HepG2 (cell line): Measurements from ENCODE around the gene FCN3. TPM values are rescaled to one million over a fixed set of nuclear protein-coding genes. Genes with fewer than 3 reads are reported as not detected.

Experiments
- ARNT2 ChIP-seq: sonication (generic); formaldehyde crosslinking; IDR thresholded peaks from 2 replicates; pipeline ENCODE4 v1.8.0; 2022; ENCODE audit warnings: mild to moderate bottlenecking, low read depth, missing genetic modification reagents, moderate library complexity
- CBX1 ChIP-seq: IDR thresholded peaks from one replicate; pipeline ENCODE4 v1.6.1; 2016; ENCODE audit warnings: antibody characterized with exemption, low read depth
- DNMT3B ChIP-seq: conservative IDR thresholded peaks from 2 replicates; pipeline ENCODE4 v1.6.1; 2016; ENCODE audit warnings: missing biosample characterization, control low read depth
- GATAD2A ChIP-seq: IDR thresholded peaks from 2 replicates; pipeline ENCODE4 v1.6.1; 2016
- MATR3 ChIP-seq: sonication (generic); formaldehyde crosslinking; IDR thresholded peaks from 2 replicates; pipeline ENCODE4 v1.4.0; 2020; ENCODE audit warnings: missing genetic modification reagents
- MBNL3 ChIP-seq: fragments of 250-450 bp; sonication (Bioruptor Pico); conservative IDR thresholded peaks from 2 replicates; pipeline ENCODE4 v1.8.0; 2022; ENCODE audit warnings: mild to moderate bottlenecking, inconsistent platforms
- MTA3 ChIP-seq: sonication (generic); formaldehyde crosslinking; IDR thresholded peaks from 2 replicates; pipeline ENCODE4 v1.4.0; 2020; ENCODE audit warnings: missing genetic modification reagents
- NFIB ChIP-seq: sonication (generic); formaldehyde crosslinking; IDR thresholded peaks from 2 replicates; pipeline ENCODE4 v1.9.0; 2021; ENCODE audit warnings: missing genetic modification reagents, mild to moderate bottlenecking, borderline replicate concordance
- RBM39 ChIP-seq: fragments of 200-400 bp; formaldehyde crosslinking; IDR thresholded peaks from one replicate; pipeline ENCODE4 v1.6.1; 2018; ENCODE audit warnings: antibody characterized with exemption, mild to moderate bottlenecking, low read depth, low read length; ENCODE audit not compliant: poor library complexity, severe bottlenecking
- RELA ChIP-seq: sonication (generic); formaldehyde crosslinking; IDR thresholded peaks from 2 replicates; pipeline ENCODE4 v1.4.0; 2020; ENCODE audit warnings: missing genetic modification reagents
- RNF2 ChIP-seq: fragments of 450-650 bp; conservative IDR thresholded peaks from 2 replicates; pipeline ENCODE4 v1.6.1; 2016; ENCODE audit warnings: low read depth
- SRF ChIP-seq: IDR thresholded peaks from 2 replicates; pipeline ENCODE4 v1.6.1; 2011; ENCODE audit warnings: mild to moderate bottlenecking, low read depth, low read length, moderate library complexity
- TCF7L2 ChIP-seq: IDR thresholded peaks from 2 replicates; pipeline ENCODE4 v1.6.1; 2011; ENCODE audit warnings: mild to moderate bottlenecking, low read depth, low read length, moderate library complexity
- TFAP4 ChIP-seq: sonication (generic); IDR thresholded peaks from 2 replicates; pipeline ENCODE4 v1.6.1; 2016; ENCODE audit warnings: low read depth, borderline replicate concordance
- YY1 ChIP-seq: IDR thresholded peaks from 2 replicates; pipeline ENCODE4 v1.6.1; 2011; ENCODE audit warnings: low read length, low read depth, moderate library complexity, mild to moderate bottlenecking; ENCODE audit not compliant: insufficient read depth, insufficient replicate concordance
- ZNF20 ChIP-seq: sonication (generic); formaldehyde crosslinking; IDR thresholded peaks from 2 replicates; pipeline ENCODE4 v1.4.0; 2020; ENCODE audit warnings: mild to moderate bottlenecking, moderate library complexity, missing genetic modification reagents
- ZNF232 ChIP-seq: sonication (generic); formaldehyde crosslinking; IDR thresholded peaks from 2 replicates; pipeline ENCODE4 v1.4.0; 2020; ENCODE audit warnings: missing genetic modification reagents, borderline replicate concordance
- ZNF263 ChIP-seq: sonication (generic); formaldehyde crosslinking; IDR thresholded peaks from 2 replicates; pipeline ENCODE4 v1.4.0; 2020; ENCODE audit warnings: missing genetic modification reagents
- ZNF296 ChIP-seq: sonication (generic); formaldehyde crosslinking; conservative IDR thresholded peaks from 2 replicates; pipeline ENCODE4 v1.5.0; 2020; ENCODE audit warnings: mild to moderate bottlenecking, missing genetic modification reagents
- ZNF367 ChIP-seq: sonication (generic); formaldehyde crosslinking; IDR thresholded peaks from 2 replicates; pipeline ENCODE4 v1.4.0; 2020; ENCODE audit warnings: missing genetic modification reagents, borderline replicate concordance
- ZNF501 ChIP-seq: sonication (generic); formaldehyde crosslinking; IDR thresholded peaks from 2 replicates; pipeline ENCODE4 v1.5.1; 2020; ENCODE audit warnings: mild to moderate bottlenecking, moderate library complexity, missing genetic modification reagents
- ZNF556 ChIP-seq: sonication (generic); formaldehyde crosslinking; IDR thresholded peaks from 2 replicates; pipeline ENCODE4 v1.4.0; 2020; ENCODE audit warnings: mild to moderate bottlenecking, missing genetic modification reagents, borderline replicate concordance
- ZNF616 ChIP-seq: sonication (generic); formaldehyde crosslinking; IDR thresholded peaks from 2 replicates; pipeline ENCODE4 v1.5.0; 2020; ENCODE audit warnings: low read depth, mild to moderate bottlenecking, missing genetic modification reagents
- ZNF782 ChIP-seq: sonication (generic); formaldehyde crosslinking; IDR thresholded peaks from 2 replicates; pipeline ENCODE4 v1.4.0; 2020; ENCODE audit warnings: missing genetic modification reagents, mild to moderate bottlenecking, borderline replicate concordance
- ZNF83 ChIP-seq: sonication (generic); formaldehyde crosslinking; IDR thresholded peaks from 2 replicates; pipeline ENCODE4 v1.4.0; 2020; ENCODE audit warnings: missing genetic modification reagents, mild to moderate bottlenecking, borderline replicate concordance
- ZSCAN31 ChIP-seq: sonication (generic); formaldehyde crosslinking; IDR thresholded peaks from 2 replicates; pipeline ENCODE4 v1.5.0; 2020; ENCODE audit warnings: low read depth, mild to moderate bottlenecking, missing genetic modification reagents
- polyA plus RNA-seq, 8 experiments: library from polyadenylated mRNA; depleted of rRNA in 3 of 8; stranded (reverse) in 7 of 8; unstranded in 1 of 8; fragments of >200 nt; fragmentation: Illumina TruSeq in 4 of 8; extraction: Trizol in 4 of 8; gene quantifications; 2 replicates each; pipeline versions ENCODE4 v1.2.1 to v1.2.3, GENCODE V29; 2011 to 2016; ENCODE audit warnings: low read depth in 4 of 8, missing spikeins in 1 of 8, mixed read lengths in 1 of 8; ENCODE audit not compliant: insufficient read depth in 1 of 8
- total RNA-seq, 5 experiments: library from RNA; depleted of rRNA; stranded (reverse); fragments of >200 nt; fragmentation: Illumina TruSeq; extraction: Trizol; gene quantifications; 2 replicates each; pipeline ENCODE4 v1.2.3, GENCODE V29; 2016; ENCODE audit warnings: low read depth in 1 of 5
- TF ChIP-seq, protein P1 (sequence below): sonication (generic); formaldehyde crosslinking; conservative IDR thresholded peaks from 2 replicates; pipeline ENCODE4 v1.4.0; 2020; ENCODE audit warnings: missing genetic modification reagents
- TF ChIP-seq, protein P2 (sequence below): sonication (generic); formaldehyde crosslinking; conservative IDR thresholded peaks from 2 replicates; pipeline ENCODE4 v1.8.0; 2022; ENCODE audit warnings: missing genetic modification reagents

Gene FCN3
- total and polyA plus RNA-seq, 2 of the 13 experiments (the other 11 are each of a cell fraction or from before 2014, with no cell fraction given), result not detected

DNA sequence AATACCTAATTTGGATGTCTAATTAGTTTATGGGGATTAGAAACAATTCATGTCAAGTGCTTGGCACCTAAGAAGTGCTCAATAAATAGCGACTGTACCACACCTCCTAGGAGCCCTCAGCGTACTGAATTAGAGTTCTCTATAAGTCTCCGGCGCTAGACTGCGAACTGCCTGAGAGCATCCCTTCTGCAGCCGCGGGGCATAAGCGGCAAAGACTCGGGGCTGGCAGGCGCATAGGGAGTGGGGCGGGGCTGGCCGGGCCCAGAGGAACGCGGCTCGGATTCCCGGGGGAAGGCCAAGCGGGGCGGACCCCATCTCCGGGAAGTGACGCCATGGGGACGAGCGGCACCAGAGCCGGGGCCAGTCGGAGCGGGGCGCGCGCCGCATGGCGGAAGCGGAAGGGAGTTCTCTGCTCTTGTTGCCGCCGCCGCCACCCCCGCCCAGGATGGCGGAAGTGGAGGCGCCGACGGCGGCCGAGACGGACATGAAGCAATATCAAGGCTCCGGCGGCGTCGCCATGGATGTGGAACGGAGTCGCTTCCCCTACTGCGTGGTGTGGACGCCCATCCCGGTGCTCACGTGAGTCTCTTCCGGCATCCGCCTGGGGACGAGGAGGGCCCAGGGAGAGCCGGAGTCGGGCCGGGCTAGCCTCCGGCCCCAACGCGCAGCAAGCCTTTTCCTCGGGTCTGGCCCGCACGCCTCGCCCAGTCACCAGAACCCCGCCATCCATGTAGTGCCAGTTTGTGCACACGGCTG lies 52.6 kb downstream of the FCN3 start, which contains the start of gene TMEM222 (continued):
- TF ChIP-seq ZNF263 (CRISPR knock-in tag) (peak; percentile 40; the same call in 1 of the 2 replicates), DNMT3B (no peak), ZNF367 (no peak), SRF (peak; percentile 35; the same call in 1 of the 2 replicates), ZNF232 (no peak), ZNF782 (CRISPR knock-in tag) (peak; percentile 83; the same call in 1 of the 2 replicates), ZNF501 (peak; percentile 93), MTA3 (CRISPR knock-in tag) (no peak), RNF2 (peak; percentile 41; the same call in 1 of the 2 replicates), ZNF616 (CRISPR knock-in tag) (0 out of 2 replicates have a peak, but pooled peaks have one; percentile 38), NFIB (CRISPR knock-in tag) (0 out of 2 replicates have a peak, but pooled peaks have one; percentile 27), ZNF296 (CRISPR knock-in tag) (no peak), RELA (CRISPR knock-in tag) (no peak), ARNT2 (CRISPR knock-in tag) (peak; percentile 93), ZNF20 (CRISPR knock-in tag) (no peak), CBX1 (peak; percentile 76), TCF7L2 (no peak), GATAD2A (CRISPR knock-in tag) (peak; percentile 64), ZNF83 (CRISPR knock-in tag) (no peak), TFAP4 (peak; percentile 65; the same call in 1 of the 2 replicates), MATR3 (no peak), RBM39 (peak; percentile 43), MBNL3 (CRISPR knock-in tag) (no peak), ZNF556 (CRISPR knock-in tag) (peak; percentile 87; the same call in 1 of the 2 replicates), YY1 (peak; percentile 91), ZSCAN31 (CRISPR knock-in tag) (peak; percentile 96)
- TF ChIP-seq, protein P1, sequence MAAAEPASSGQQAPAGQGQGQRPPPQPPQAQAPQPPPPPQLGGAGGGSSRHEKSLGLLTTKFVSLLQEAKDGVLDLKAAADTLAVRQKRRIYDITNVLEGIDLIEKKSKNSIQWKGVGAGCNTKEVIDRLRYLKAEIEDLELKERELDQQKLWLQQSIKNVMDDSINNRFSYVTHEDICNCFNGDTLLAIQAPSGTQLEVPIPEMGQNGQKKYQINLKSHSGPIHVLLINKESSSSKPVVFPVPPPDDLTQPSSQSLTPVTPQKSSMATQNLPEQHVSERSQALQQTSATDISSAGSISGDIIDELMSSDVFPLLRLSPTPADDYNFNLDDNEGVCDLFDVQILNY (CRISPR knock-in tag), result peak; percentile 84
- TF ChIP-seq, protein P2, sequence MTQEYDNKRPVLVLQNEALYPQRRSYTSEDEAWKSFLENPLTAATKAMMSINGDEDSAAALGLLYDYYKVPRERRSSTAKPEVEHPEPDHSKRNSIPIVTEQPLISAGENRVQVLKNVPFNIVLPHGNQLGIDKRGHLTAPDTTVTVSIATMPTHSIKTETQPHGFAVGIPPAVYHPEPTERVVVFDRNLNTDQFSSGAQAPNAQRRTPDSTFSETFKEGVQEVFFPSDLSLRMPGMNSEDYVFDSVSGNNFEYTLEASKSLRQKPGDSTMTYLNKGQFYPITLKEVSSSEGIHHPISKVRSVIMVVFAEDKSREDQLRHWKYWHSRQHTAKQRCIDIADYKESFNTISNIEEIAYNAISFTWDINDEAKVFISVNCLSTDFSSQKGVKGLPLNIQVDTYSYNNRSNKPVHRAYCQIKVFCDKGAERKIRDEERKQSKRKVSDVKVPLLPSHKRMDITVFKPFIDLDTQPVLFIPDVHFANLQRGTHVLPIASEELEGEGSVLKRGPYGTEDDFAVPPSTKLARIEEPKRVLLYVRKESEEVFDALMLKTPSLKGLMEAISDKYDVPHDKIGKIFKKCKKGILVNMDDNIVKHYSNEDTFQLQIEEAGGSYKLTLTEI (CRISPR knock-in tag), result no peak
